Measurements from ENCODE around the gene PARK7.
A peak's percentile ranks its signal among the peaks of the same experiment; 100 is the strongest.

The PARK7 gene

DNA sequence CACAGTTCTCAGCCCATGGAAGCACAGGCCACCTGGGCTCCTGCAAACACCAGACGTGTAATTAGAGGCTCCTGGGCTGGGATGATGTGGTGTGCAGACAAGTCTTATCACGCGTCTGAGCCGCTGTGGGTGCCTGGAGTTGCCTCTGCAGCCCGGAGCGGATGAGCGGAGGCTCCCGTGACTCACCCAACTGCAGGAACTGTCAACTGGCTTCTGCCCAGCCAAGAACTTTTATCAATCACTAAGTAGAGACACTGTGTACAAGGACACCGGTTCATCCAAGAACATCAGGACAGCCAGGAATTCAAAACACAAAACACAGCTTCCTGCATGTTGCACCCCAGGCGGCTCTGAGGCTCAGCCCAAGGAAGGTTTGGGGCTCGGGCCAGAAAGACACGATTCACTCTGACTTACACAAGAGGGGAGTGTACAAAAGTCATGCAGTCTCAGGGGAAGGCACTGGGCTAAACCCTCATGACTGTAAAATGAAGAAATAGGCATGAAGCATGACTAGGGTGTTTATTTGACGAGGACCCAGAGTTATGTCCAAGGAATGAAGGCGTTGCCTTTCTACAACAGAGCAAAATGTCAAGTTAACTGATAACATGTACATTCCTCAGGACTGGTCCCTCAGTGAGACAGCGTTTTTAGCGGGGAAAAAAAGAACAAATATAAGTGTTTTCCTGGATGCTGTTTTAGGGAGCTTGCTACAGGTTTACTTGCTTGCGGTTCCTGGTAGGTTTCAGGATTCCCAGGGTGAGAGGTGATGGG lies 43.5 kb downstream of the PARK7 start:
- TF ChIP-seq SIN3A (IDR thresholded peaks at IDR 0.05; ENCODE audit: borderline replicate concordance, insufficient read depth, low read length) (no peak; the same call in 1 of the 2 replicates), FOXP2 (optimal IDR thresholded peaks at IDR 0.05; ENCODE audit: borderline replicate concordance, extremely low read depth, extremely low read length, insufficient read depth) (peak; percentile 75), TAF1 (IDR thresholded peaks at IDR 0.05; ENCODE audit: borderline replicate concordance, insufficient read depth, low read length) (no peak), POLR2AphosphoS5 (IDR thresholded peaks at IDR 0.05; ENCODE audit: low read depth, low read length) (peak; percentile 26; the same call in 1 of the 2 replicates)
- TF ChIP-seq, protein P1, sequence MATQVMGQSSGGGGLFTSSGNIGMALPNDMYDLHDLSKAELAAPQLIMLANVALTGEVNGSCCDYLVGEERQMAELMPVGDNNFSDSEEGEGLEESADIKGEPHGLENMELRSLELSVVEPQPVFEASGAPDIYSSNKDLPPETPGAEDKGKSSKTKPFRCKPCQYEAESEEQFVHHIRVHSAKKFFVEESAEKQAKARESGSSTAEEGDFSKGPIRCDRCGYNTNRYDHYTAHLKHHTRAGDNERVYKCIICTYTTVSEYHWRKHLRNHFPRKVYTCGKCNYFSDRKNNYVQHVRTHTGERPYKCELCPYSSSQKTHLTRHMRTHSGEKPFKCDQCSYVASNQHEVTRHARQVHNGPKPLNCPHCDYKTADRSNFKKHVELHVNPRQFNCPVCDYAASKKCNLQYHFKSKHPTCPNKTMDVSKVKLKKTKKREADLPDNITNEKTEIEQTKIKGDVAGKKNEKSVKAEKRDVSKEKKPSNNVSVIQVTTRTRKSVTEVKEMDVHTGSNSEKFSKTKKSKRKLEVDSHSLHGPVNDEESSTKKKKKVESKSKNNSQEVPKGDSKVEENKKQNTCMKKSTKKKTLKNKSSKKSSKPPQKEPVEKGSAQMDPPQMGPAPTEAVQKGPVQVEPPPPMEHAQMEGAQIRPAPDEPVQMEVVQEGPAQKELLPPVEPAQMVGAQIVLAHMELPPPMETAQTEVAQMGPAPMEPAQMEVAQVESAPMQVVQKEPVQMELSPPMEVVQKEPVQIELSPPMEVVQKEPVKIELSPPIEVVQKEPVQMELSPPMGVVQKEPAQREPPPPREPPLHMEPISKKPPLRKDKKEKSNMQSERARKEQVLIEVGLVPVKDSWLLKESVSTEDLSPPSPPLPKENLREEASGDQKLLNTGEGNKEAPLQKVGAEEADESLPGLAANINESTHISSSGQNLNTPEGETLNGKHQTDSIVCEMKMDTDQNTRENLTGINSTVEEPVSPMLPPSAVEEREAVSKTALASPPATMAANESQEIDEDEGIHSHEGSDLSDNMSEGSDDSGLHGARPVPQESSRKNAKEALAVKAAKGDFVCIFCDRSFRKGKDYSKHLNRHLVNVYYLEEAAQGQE (IDR thresholded peaks at IDR 0.05; ENCODE audit: insufficient read depth in 1 of 2, low read depth in 2 of 2, low read length in 2 of 2): no peak

GRCh38 chr1:8006037-8006963 lies 44.8 kb downstream of the PARK7 start:
- TF ChIP-seq, protein P1 (IDR thresholded peaks at IDR 0.05; ENCODE audit: insufficient read depth in 1 of 2, low read depth in 2 of 2, low read length in 2 of 2): no peak
- TF ChIP-seq POLR2AphosphoS5 (IDR thresholded peaks at IDR 0.05; ENCODE audit: low read depth, low read length) (no peak; the same call in 1 of the 2 replicates), TAF1 (IDR thresholded peaks at IDR 0.05; ENCODE audit: borderline replicate concordance, insufficient read depth, low read length) (no peak), FOXP2 (optimal IDR thresholded peaks at IDR 0.05; ENCODE audit: borderline replicate concordance, extremely low read depth, extremely low read length, insufficient read depth) (no peak), SIN3A (IDR thresholded peaks at IDR 0.05; ENCODE audit: borderline replicate concordance, insufficient read depth, low read length) (no peak)

GRCh38 chr1:8009043-8010002 lies 47.8 kb downstream of the PARK7 start:
- TF ChIP-seq SIN3A (IDR thresholded peaks at IDR 0.05; ENCODE audit: borderline replicate concordance, insufficient read depth, low read length) (no peak), FOXP2 (optimal IDR thresholded peaks at IDR 0.05; ENCODE audit: borderline replicate concordance, extremely low read depth, extremely low read length, insufficient read depth) (no peak), TAF1 (IDR thresholded peaks at IDR 0.05; ENCODE audit: borderline replicate concordance, insufficient read depth, low read length) (no peak), POLR2AphosphoS5 (IDR thresholded peaks at IDR 0.05; ENCODE audit: low read depth, low read length) (no peak; the same call in none of the 2 replicates)
- TF ChIP-seq, protein P1 (IDR thresholded peaks at IDR 0.05; ENCODE audit: insufficient read depth in 1 of 2, low read depth in 2 of 2, low read length in 2 of 2): no peak

DNA sequence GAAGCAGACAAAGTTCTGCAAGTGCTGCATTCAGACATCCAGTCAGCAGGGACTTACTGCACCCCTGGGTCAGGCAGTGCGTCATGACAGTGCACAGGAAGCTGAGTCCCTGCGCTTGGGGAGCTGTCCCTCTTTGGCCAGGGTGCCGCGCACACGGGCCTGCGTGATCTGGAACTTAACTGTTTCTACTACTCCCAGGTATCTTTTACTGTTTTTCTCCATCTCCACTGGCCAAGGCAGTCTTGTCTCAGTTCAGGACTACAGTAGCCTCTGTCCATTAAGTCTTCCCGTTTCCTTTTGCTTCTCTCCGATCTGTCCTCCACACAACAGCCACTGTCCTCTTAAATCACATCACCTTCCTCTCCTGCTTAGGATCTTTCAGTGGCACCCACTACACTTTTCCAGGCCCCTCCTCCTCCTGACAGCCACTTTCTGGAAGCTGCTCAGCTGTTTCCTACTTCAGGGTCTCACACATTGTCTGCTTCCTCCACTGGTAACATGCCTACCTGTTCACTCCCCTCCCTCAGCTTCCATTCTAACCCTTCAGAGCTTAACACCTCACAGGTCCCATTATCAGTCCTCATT lies 48.7 kb downstream of the PARK7 start:
- TF ChIP-seq, protein P1 (IDR thresholded peaks at IDR 0.05; ENCODE audit: insufficient read depth in 1 of 2, low read depth in 2 of 2, low read length in 2 of 2): no peak
- TF ChIP-seq POLR2AphosphoS5 (IDR thresholded peaks at IDR 0.05; ENCODE audit: low read depth, low read length): peak; percentile 77

All from PFSK-1 (cell line).